CD8-positive, alpha-beta memory T cell (primary cell): Measurements from ENCODE around the gene VPS4A. TPM values are rescaled to one million over a fixed set of nuclear protein-coding genes. Genes with fewer than 3 reads are reported as not detected.
A peak's percentile ranks its signal among the peaks of the same experiment; 100 is the strongest.
"Not testable (repeated sequence)": the region's sequence is repeated elsewhere in the genome, so short reads cannot be mapped to it uniquely, and the experiment has no call there.

Experiments used
- CTCF ChIA-PET: fragments of 350-600 bp; sonication (Branson Sonifier 250); formaldehyde crosslinking; loops from one replicate; lab custom pipeline; 2021; ENCODE audit warnings: antibody characterized with exemption; lab: Charles Lee
- POLR2A ChIA-PET: fragments of 350-600 bp; sonication (Branson Sonifier 250); formaldehyde crosslinking; loops from one replicate; lab custom pipeline; 2021; ENCODE audit warnings: antibody characterized with exemption; lab: Charles Lee
- DNase-seq, 5 donors: peaks; one replicate each; pipeline versions ENCODE4 v3.0.0 to v3.0.0-alpha.2; 2020 to 2022; ENCODE audit warnings: mixed read lengths in 1 of 5
- H3K27ac ChIP-seq: one replicate; pipeline ENCODE4 v1.7.0; 2013; ENCODE audit warnings: low read depth, mild to moderate bottlenecking, low read length, moderate library complexity
- H3K27me3 ChIP-seq: 2 replicates; pipeline ENCODE4 v1.7.0; 2013; ENCODE audit warnings: low read length, mild to moderate bottlenecking; ENCODE audit not compliant: insufficient read depth, poor library complexity, severe bottlenecking
- H3K36me3 ChIP-seq: 2 replicates; pipeline ENCODE4 v1.7.0; 2013; ENCODE audit warnings: mild to moderate bottlenecking, low read length, moderate library complexity; ENCODE audit not compliant: insufficient read depth
- H3K4me1 ChIP-seq: 2 replicates; pipeline ENCODE4 v1.7.0; 2013; ENCODE audit warnings: mild to moderate bottlenecking, low read length, moderate library complexity; ENCODE audit not compliant: insufficient read depth
- H3K4me3 ChIP-seq: 2 replicates; pipeline ENCODE4 v1.7.0; 2013; ENCODE audit warnings: mild to moderate bottlenecking, low read length
- H3K9me3 ChIP-seq: 2 replicates; pipeline ENCODE4 v1.7.0; 2013; ENCODE audit warnings: mild to moderate bottlenecking, low read length
- H3K27ac Mint-ChIP-seq, 8 donors: one replicate each; pipeline ENCODE4 v1.8.0; 2020 to 2021; ENCODE audit warnings: mixed read lengths in 8 of 8, mild to moderate bottlenecking in 6 of 8, inconsistent platforms in 3 of 8, moderate library complexity in 3 of 8
- H3K27me3 Mint-ChIP-seq, 2 donors: one replicate each; pipeline ENCODE4 v1.8.0; 2020 to 2021; ENCODE audit warnings: mixed read lengths in 2 of 2, mild to moderate bottlenecking in 1 of 2, moderate library complexity in 1 of 2
- H3K36me3 Mint-ChIP-seq, 3 donors: one replicate each; pipeline ENCODE4 v1.8.0; 2020 to 2021; ENCODE audit warnings: mixed read lengths in 3 of 3, inconsistent platforms in 1 of 3, mild to moderate bottlenecking in 1 of 3
- H3K4me1 Mint-ChIP-seq, 3 donors: one replicate each; pipeline ENCODE4 v1.8.0; 2020 to 2021; ENCODE audit warnings: mixed read lengths in 3 of 3, inconsistent platforms in 1 of 3, mild to moderate bottlenecking in 1 of 3
- H3K4me3 Mint-ChIP-seq, 7 donors: one replicate each; pipeline ENCODE4 v1.8.0; 2020 to 2021; ENCODE audit warnings: mixed read lengths in 7 of 7, mild to moderate bottlenecking in 6 of 7, moderate library complexity in 4 of 7, inconsistent platforms in 2 of 7
- H3K9me3 Mint-ChIP-seq, 5 donors: one replicate each; pipeline ENCODE4 v1.8.0; 2020 to 2022; ENCODE audit warnings: mixed read lengths in 5 of 5, mild to moderate bottlenecking in 3 of 5, moderate library complexity in 2 of 5, inconsistent platforms in 1 of 5
- polyA plus RNA-seq: library from polyadenylated mRNA; unstranded; fragments of 300-500 nt; fragmentation: Illumina TruSeq; gene quantifications from one replicate; pipeline ENCODE4 v1.2.3, GENCODE V29; 2021
- total RNA-seq, 2 experiments: library from RNA; stranded (reverse); gene quantifications; one replicate each; pipeline ENCODE4 v1.2.3, GENCODE V29; 2021

The VPS4A gene
- total and polyA plus RNA-seq, 3 experiments from 2014 or later = 35.7 to 48.1 (median 35.9) TPM

- no peaks in the 10 kb centered on the region for H3K27me3 ChIP-seq
- no peak overlapping the region for H3K27ac Mint-ChIP-seq
- DNase-seq = no peak
- H3K4me3 Mint-ChIP-seq = no peak overlapping the region
- peaks cover 17% of the 10 kb centered on the region for H3K36me3 ChIP-seq
- H3K36me3 Mint-ChIP-seq = peaks cover 0 to 48% (median 1%) of the 10 kb centered on the region in 3 donors
- H3K4me1 ChIP-seq = peaks cover 13% of the 10 kb centered on the region
- CTCF ChIA-PET = no interaction called here
- H3K9me3 Mint-ChIP-seq = no peaks in the 10 kb centered on the region
- POLR2A ChIA-PET = no interaction called here
- no peaks in the 10 kb centered on the region for H3K9me3 ChIP-seq
- no peak overlapping the region for H3K27ac ChIP-seq
- peaks cover 32 to 43% (median 36%) of the 10 kb centered on the region in 3 donors for H3K4me1 Mint-ChIP-seq
- no peaks in the 10 kb centered on the region for H3K27me3 Mint-ChIP-seq
- no peak overlapping the region for H3K4me3 ChIP-seq
Observed at GRCh38 chr16:69344171-69344570, 33.0 kb downstream of the VPS4A start.

- H3K36me3 ChIP-seq = peaks cover 17% of the 10 kb centered on the region
- no peaks in the 10 kb centered on the region for H3K9me3 ChIP-seq
- H3K4me1 ChIP-seq = peaks cover 4% of the 10 kb centered on the region
- no peak for DNase-seq
- Mint-ChIP-seq H3K4me3 (peak overlapping the region in 4 of 7 donors; percentile 24 to 59 (median 48)), H3K9me3 (no peaks in the 10 kb centered on the region), H3K27ac (peak overlapping the region; percentile 29 to 66 (median 52)), H3K27me3 (no peaks in the 10 kb centered on the region), H3K4me1 (peaks cover 20 to 26% (median 22%) of the 10 kb centered on the region in 3 donors), H3K36me3 (peaks cover 0 to 48% (median 1%) of the 10 kb centered on the region in 3 donors)
- no peak overlapping the region for H3K4me3 ChIP-seq
- H3K27ac ChIP-seq = no peak overlapping the region
- ChIA-PET CTCF (no interaction called here), POLR2A (no interaction called here)
- H3K27me3 ChIP-seq = no peaks in the 10 kb centered on the region
Observed at GRCh38 chr16:69345923-69346322, 34.8 kb downstream of the VPS4A start.

- Histone ChIP-seq H3K36me3 (peaks cover 12% of the 10 kb centered on the region), H3K27me3 (no peaks in the 10 kb centered on the region), H3K27ac (no peak overlapping the region), H3K4me1 (no peaks in the 10 kb centered on the region), H3K4me3 (no peak overlapping the region), H3K9me3 (no peaks in the 10 kb centered on the region)
- no peak for DNase-seq
- peaks cover 0 to 47% (median 4%) of the 10 kb centered on the region in 3 donors for H3K36me3 Mint-ChIP-seq
- no peaks in the 10 kb centered on the region for H3K9me3 Mint-ChIP-seq
- ChIA-PET CTCF (no interaction called here), POLR2A (interaction anchor here (0.6 kb wide), 1 partner anchor 958 kb away, joined by 5 read pairs; no protein-coding TSS in a partner anchor)
- peaks cover 14 to 18% (median 14%) of the 10 kb centered on the region in 3 donors for H3K4me1 Mint-ChIP-seq
- peak overlapping the region in 2 of 8 donors; percentile 33 to 75 for H3K27ac Mint-ChIP-seq
- no peaks in the 10 kb centered on the region for H3K27me3 Mint-ChIP-seq
- no peak overlapping the region for H3K4me3 Mint-ChIP-seq
Observed at GRCh38 chr16:69346683-69347082, 35.5 kb downstream of the VPS4A start.

GRCh38 chr16:69348222-69348621 lies 37.1 kb downstream of the VPS4A start:
- Histone ChIP-seq H3K27ac (no peak overlapping the region), H3K27me3 (no peaks in the 10 kb centered on the region), H3K4me1 (no peaks in the 10 kb centered on the region), H3K9me3 (no peaks in the 10 kb centered on the region), H3K36me3 (peaks cover 5% of the 10 kb centered on the region), H3K4me3 (no peak overlapping the region)
- H3K36me3 Mint-ChIP-seq = peaks cover 0 to 47% (median 9%) of the 10 kb centered on the region in 3 donors
- no peak overlapping the region for H3K4me3 Mint-ChIP-seq
- H3K4me1 Mint-ChIP-seq = peaks cover 9 to 17% (median 10%) of the 10 kb centered on the region in 3 donors
- H3K9me3 Mint-ChIP-seq = no peaks in the 10 kb centered on the region
- ChIA-PET CTCF (no interaction called here), POLR2A (no interaction called here)
- DNase-seq = no peak
- H3K27me3 Mint-ChIP-seq = no peaks in the 10 kb centered on the region
- no peak overlapping the region for H3K27ac Mint-ChIP-seq

GRCh38 chr16:69349536-69349935 lies 38.4 kb downstream of the VPS4A start:
- Histone ChIP-seq H3K36me3 (no peaks in the 10 kb centered on the region), H3K9me3 (no peaks in the 10 kb centered on the region), H3K27ac (no peak overlapping the region), H3K4me3 (no peak overlapping the region), H3K27me3 (no peaks in the 10 kb centered on the region), H3K4me1 (no peaks in the 10 kb centered on the region)
- H3K4me1 Mint-ChIP-seq = peaks cover 6 to 17% (median 10%) of the 10 kb centered on the region in 3 donors
- no peak overlapping the region for H3K4me3 Mint-ChIP-seq
- H3K27me3 Mint-ChIP-seq = no peaks in the 10 kb centered on the region
- ChIA-PET CTCF (no interaction called here), POLR2A (no interaction called here)
- peak overlapping the region in 2 of 8 donors; percentile 47 to 60 for H3K27ac Mint-ChIP-seq
- DNase-seq = no peak
- peaks cover 0 to 43% (median 11%) of the 10 kb centered on the region in 3 donors for H3K36me3 Mint-ChIP-seq
- H3K9me3 Mint-ChIP-seq = no peaks in the 10 kb centered on the region

GRCh38 chr16:69350536-69351133 lies 39.5 kb downstream of the VPS4A start:
- Mint-ChIP-seq H3K36me3 (peaks cover 0 to 49% (median 14%) of the 10 kb centered on the region in 3 donors), H3K4me1 (peaks cover 6 to 12% (median 8%) of the 10 kb centered on the region in 3 donors), H3K27me3 (no peaks in the 10 kb centered on the region), H3K9me3 (no peaks in the 10 kb centered on the region), H3K27ac (peak overlapping the region in 3 of 8 donors; percentile 1 to 47 (median 17)), H3K4me3 (no peak overlapping the region)
- H3K4me1 ChIP-seq = no peaks in the 10 kb centered on the region
- POLR2A ChIA-PET = no interaction called here
- no peak overlapping the region for H3K27ac ChIP-seq
- no peak for DNase-seq
- H3K36me3 ChIP-seq = peaks cover 2% of the 10 kb centered on the region
- CTCF ChIA-PET = no interaction called here
- H3K27me3 ChIP-seq = no peaks in the 10 kb centered on the region
- H3K9me3 ChIP-seq = no peaks in the 10 kb centered on the region
- H3K4me3 ChIP-seq = no peak overlapping the region

GRCh38 chr16:69351309-69352027 lies 40.3 kb downstream of the VPS4A start, which contains the start of gene TMED6:
Gene TMED6, minus strand, starts transcription at chr16:69351786. Its CDS starts 33 bp downstream, at chr16:69351753.
- Mint-ChIP-seq H3K9me3 (no peaks in the 10 kb centered on the region), H3K27me3 (no peaks in the 10 kb centered on the region), H3K4me1 (peaks cover 0 to 5% (median 4%) of the 10 kb centered on the region in 3 donors), H3K4me3 (no peak within 1 kb of the TSS), H3K27ac (peak within 1 kb of the TSS in 3 of 8 donors; percentile 47 to 70 (median 64)), H3K36me3 (peaks cover 0 to 56% (median 15%) of the 10 kb centered on the region in 3 donors)
- ChIA-PET CTCF (no interaction called here), POLR2A (no interaction called here)
- Histone ChIP-seq H3K27ac (no peak within 1 kb of the TSS), H3K4me3 (no peak within 1 kb of the TSS), H3K4me1 (no peaks in the 10 kb centered on the region), H3K36me3 (peaks cover 9% of the 10 kb centered on the region), H3K27me3 (no peaks in the 10 kb centered on the region), H3K9me3 (no peaks in the 10 kb centered on the region)
- no peak for DNase-seq

- H3K4me1 Mint-ChIP-seq = peaks cover 6 to 11% (median 8%) of the 10 kb centered on the region in 3 donors
Observed at GRCh38 chr16:69360070-69360469, 48.9 kb downstream of the VPS4A start.

More at GRCh38 chr16:69360070-69360469, 48.9 kb downstream of the VPS4A start:
- peak overlapping the region in 1 of 8 donors; percentile 47 for H3K27ac Mint-ChIP-seq
- H3K9me3 ChIP-seq, CTCF ChIA-PET, DNase-seq, H3K27me3 ChIP-seq, POLR2A ChIA-PET, H3K27ac ChIP-seq, H3K9me3 Mint-ChIP-seq, H3K4me3 Mint-ChIP-seq, H3K27me3 Mint-ChIP-seq, H3K4me3 ChIP-seq, H3K4me1 ChIP-seq: not testable (repeated sequence)
- peaks cover 23% of the 10 kb centered on the region for H3K36me3 ChIP-seq
- H3K36me3 Mint-ChIP-seq = peaks cover 0 to 67% (median 11%) of the 10 kb centered on the region in 3 donors
